Esophagus muscularis mucosa (tissue), 4 donors: ENCODE results near the gene AUH. TPM values are rescaled to one million over a fixed set of nuclear protein-coding genes. Genes with fewer than 3 reads are reported as not detected.

Experiments used
- DNase-seq: peaks from one replicate; pipeline ENCODE4 v3.0.0-alpha.2; 2017; ENCODE audit errors: extremely low spot score
- H3K27ac ChIP-seq, 4 donors: fragments of 200-600 bp; sonication (generic); replicated peaks in 1 of 4; 1 replicate in 3 of 4; 2 replicates in 1 of 4; pipeline ENCODE4 v1.5.1; 2016 to 2019; ENCODE audit warnings: mild to moderate bottlenecking in 1 of 4
- H3K27me3 ChIP-seq, 4 donors: fragments of 200-600 bp; sonication (generic); one replicate each; pipeline versions ENCODE4 v1.5.1 to v1.6.0; 2016 to 2019
- H3K36me3 ChIP-seq, 4 donors: fragments of 200-600 bp; sonication (generic); one replicate each; pipeline ENCODE4 v1.5.1; 2016 to 2019
- H3K4me1 ChIP-seq, 4 donors: fragments of 200-600 bp; sonication (generic); one replicate each; pipeline ENCODE4 v1.5.1; 2016 to 2019
- H3K4me3 ChIP-seq, 4 donors: fragments of 200-600 bp; sonication (generic); 1 replicate in 2 of 4; 2 replicates in 2 of 4; pipeline ENCODE4 v1.5.1; 2016 to 2019; ENCODE audit warnings: mild to moderate bottlenecking in 4 of 4, moderate library complexity in 1 of 4
- H3K9me3 ChIP-seq, 4 donors: fragments of 200-600 bp; sonication (generic); 1 replicate in 3 of 4; 2 replicates in 1 of 4; pipeline ENCODE4 v1.5.1; 2016 to 2019
- CTCF ChIP-seq, 3 experiments: fragments of 200-600 bp in 2 of 3; fragments of 450-650 bp in 1 of 3; sonication (generic) in 2 of 3; IDR thresholded peaks; one replicate each; pipeline ENCODE4 v1.5.1; 2017 to 2019; ENCODE audit warnings: antibody characterized with exemption in 3 of 3, mild to moderate bottlenecking in 2 of 3, moderate library complexity in 1 of 3
- EP300 ChIP-seq: sonication (generic); formaldehyde crosslinking; IDR thresholded peaks from one replicate; pipeline ENCODE4 v1.6.1; 2017; ENCODE audit warnings: antibody characterized with exemption
- POLR2A ChIP-seq: fragments of 450-650 bp; IDR thresholded peaks from one replicate; pipeline ENCODE4 v1.6.1; 2017; ENCODE audit warnings: antibody characterized with exemption, moderate library complexity, mild to moderate bottlenecking, low read depth
- POLR2AphosphoS5 ChIP-seq, 2 donors: sonication (generic); formaldehyde crosslinking; IDR thresholded peaks; one replicate each; pipeline ENCODE4 v1.6.1; 2017; ENCODE audit warnings: antibody characterized with exemption in 2 of 2
- WGBS: methylation state at CpG from one replicate; pipeline ENCODE4 v1.1.5; 2018; 5-methylcytosine and 5-hydroxymethylcytosine counted together
- intact Hi-C: fragments of 100-400 bp; cut with DNase I; formaldehyde crosslinking; loops from one replicate; pipeline ENCODE4 v1.15.1; 2023
- total RNA-seq, 4 donors: library from RNA; depleted of rRNA; stranded (reverse); fragments of >200 nt; gene quantifications; one replicate each; pipeline versions ENCODE4 v1.1.0 to v1.2.1, GENCODE V29; 2016

AUH gene
- total RNA-seq, 4 donors from 2014 or later: 17.7 to 29.9 (median 22.3) TPM

GRCh38 chr9:91275655-91276054, 86.1 kb downstream of the AUH start:
- no peaks in the 10 kb centered on the region for H3K27me3 ChIP-seq
- no peaks in the 10 kb centered on the region for H3K9me3 ChIP-seq
- intact Hi-C loops: no loop called here
- H3K27ac ChIP-seq: no peak overlapping the region
- no peak overlapping the region for H3K4me3 ChIP-seq
- WGBS: 87% methylated on average over 1 of the region's 1 CpG
- DNase-seq: no peak
- TF ChIP-seq POLR2AphosphoS5 (IDR thresholded peaks at IDR 0.05): no peak
- TF ChIP-seq CTCF (IDR thresholded peaks at IDR 0.05): no peak
- no peak for TF ChIP-seq EP300
- no peak for TF ChIP-seq POLR2A
- no peaks in the 10 kb centered on the region for H3K36me3 ChIP-seq
- peaks cover 0 to 7% (median 4%) of the 10 kb centered on the region in 4 donors for H3K4me1 ChIP-seq

DNA sequence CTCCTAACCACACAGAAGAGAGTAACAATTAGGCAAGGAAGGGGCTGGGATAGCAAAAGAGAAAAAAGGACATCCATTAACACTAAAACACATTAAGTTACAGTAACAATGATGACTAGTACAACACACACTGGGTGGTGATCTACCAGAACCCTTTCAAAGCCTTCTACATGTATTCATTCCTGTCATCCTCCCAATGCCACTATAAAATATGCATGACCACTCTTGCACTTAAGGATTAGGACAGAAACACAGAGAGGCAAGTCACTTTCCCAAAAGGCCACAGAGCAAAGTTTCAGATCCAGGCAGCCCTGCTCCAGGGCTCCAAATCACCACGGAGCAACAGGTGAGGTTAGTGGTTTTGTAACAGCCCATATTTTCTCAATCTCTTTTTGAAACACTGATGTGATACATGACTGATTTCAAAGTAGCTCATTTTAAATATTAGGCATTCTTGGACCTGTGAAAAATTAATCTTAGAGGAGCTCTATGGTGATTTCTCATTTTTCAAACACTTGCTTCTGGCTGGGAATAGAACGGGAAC, 86.7 kb downstream of the AUH start:
- intact Hi-C loops: no loop called here
- DNase-seq: no peak
- TF ChIP-seq POLR2AphosphoS5 (IDR thresholded peaks at IDR 0.05) (no peak), CTCF (IDR thresholded peaks at IDR 0.05) (no peak), POLR2A (no peak), EP300 (no peak)
- Histone ChIP-seq H3K9me3 (no peaks in the 10 kb centered on the region), H3K36me3 (no peaks in the 10 kb centered on the region), H3K27me3 (no peaks in the 10 kb centered on the region), H3K4me3 (no peak overlapping the region), H3K4me1 (peaks cover 0 to 7% (median 2%) of the 10 kb centered on the region in 4 donors), H3K27ac (no peak overlapping the region)
- WGBS: 81% methylated on average over 2 of the region's 2 CpGs

GRCh38 chr9:91273853-91274552, 87.7 kb downstream of the AUH start:
- Histone ChIP-seq H3K27me3 (no peaks in the 10 kb centered on the region), H3K9me3 (no peaks in the 10 kb centered on the region), H3K4me1 (peaks cover 0 to 7% (median 2%) of the 10 kb centered on the region in 4 donors), H3K27ac (no peak overlapping the region), H3K36me3 (no peaks in the 10 kb centered on the region), H3K4me3 (no peak overlapping the region)
- no peak for TF ChIP-seq POLR2A
- no peak for TF ChIP-seq EP300
- TF ChIP-seq POLR2AphosphoS5 (IDR thresholded peaks at IDR 0.05): no peak
- no peak for TF ChIP-seq CTCF (IDR thresholded peaks at IDR 0.05)
- WGBS: 86% methylated on average over 2 of the region's 2 CpGs
- DNase-seq: no peak
- intact Hi-C loops: no loop called here

DNA sequence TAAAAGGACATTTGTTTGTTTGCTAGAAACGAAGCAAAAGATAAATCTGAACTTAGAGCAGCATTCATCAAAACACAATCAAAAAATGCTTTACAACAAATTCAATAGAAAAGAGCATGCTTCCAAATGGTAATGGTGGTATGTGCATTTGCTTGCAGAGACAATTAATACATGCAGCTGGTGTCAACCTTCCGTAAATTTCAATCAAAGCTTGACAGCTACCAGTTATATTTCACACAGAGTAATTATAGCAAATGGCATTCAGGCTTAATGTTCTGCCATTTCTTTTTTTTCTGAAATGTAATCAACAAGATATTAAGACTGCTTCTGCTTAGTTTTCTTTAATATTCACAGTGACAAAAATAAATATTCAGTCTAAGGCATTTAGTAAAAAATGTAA, 90.6 kb downstream of the AUH start:
- 91% methylated on average over 2 of the region's 2 CpGs for WGBS

More for the DNA sequence above, 90.6 kb downstream of the AUH start:
- Histone ChIP-seq H3K4me1 (peaks cover 0 to 7% (median 2%) of the 10 kb centered on the region in 4 donors), H3K27ac (no peak overlapping the region), H3K36me3 (no peaks in the 10 kb centered on the region), H3K4me3 (no peak overlapping the region), H3K27me3 (no peaks in the 10 kb centered on the region), H3K9me3 (no peaks in the 10 kb centered on the region)
- DNase-seq: no peak
- no peak for TF ChIP-seq EP300
- no peak for TF ChIP-seq POLR2A
- TF ChIP-seq POLR2AphosphoS5 (IDR thresholded peaks at IDR 0.05): no peak
- TF ChIP-seq CTCF (IDR thresholded peaks at IDR 0.05): no peak
- intact Hi-C loops: no loop called here
